Mesodermal cell (in vitro differentiated cells): ENCODE results near the gene SYNJ1.

Experiments
- H3K27ac ChIP-seq: 2 replicates; pipeline ENCODE4 v1.7.0; 2013; ENCODE audit warnings: mild to moderate bottlenecking, low read depth, low read length, moderate library complexity; ENCODE audit not compliant: severe bottlenecking
- H3K36me3 ChIP-seq: 2 replicates; pipeline ENCODE4 v1.7.1; 2013; ENCODE audit warnings: mild to moderate bottlenecking, low read length, moderate library complexity; ENCODE audit not compliant: control insufficient read depth, insufficient read depth
- H3K4me1 ChIP-seq: one replicate; pipeline ENCODE4 v1.7.1; 2013; ENCODE audit warnings: mild to moderate bottlenecking, low read length; ENCODE audit not compliant: insufficient read depth, control insufficient read depth, poor library complexity, severe bottlenecking
- H3K4me3 ChIP-seq: 2 replicates; pipeline ENCODE4 v1.7.0; 2013; ENCODE audit warnings: low read length, control low read depth, mild to moderate bottlenecking; ENCODE audit not compliant: insufficient read depth, poor library complexity, severe bottlenecking; ENCODE audit errors: extremely low read depth
- H3K9me3 ChIP-seq: 2 replicates; pipeline ENCODE4 v1.7.1; 2013; ENCODE audit warnings: mild to moderate bottlenecking, low read length, moderate library complexity; ENCODE audit not compliant: control insufficient read depth
- WGBS, 2 experiments: methylation state at CpG; one replicate each; pipeline ENCODE4 v1.1.5; 2013; ENCODE audit warnings: missing lambda C conversion rate in 2 of 2; ENCODE audit not compliant: insufficient coverage in 2 of 2; 5-methylcytosine and 5-hydroxymethylcytosine counted together

SYNJ1 gene

GRCh38 chr21:32595431-32595830, 132.4 kb downstream of the SYNJ1 start:
- Histone ChIP-seq H3K4me3 (no peak overlapping the region), H3K27ac (no peak overlapping the region), H3K36me3 (peaks cover 25% of the 10 kb centered on the region), H3K4me1 (no peaks in the 10 kb centered on the region), H3K9me3 (no peaks in the 10 kb centered on the region)
- 91 to 92% methylated on average over 10 to 11 of the region's 11 CpGs for WGBS, 2 experiments

GRCh38 chr21:32593690-32594089, 134.1 kb downstream of the SYNJ1 start:
- WGBS, 2 experiments, result 100% methylated on average over 3 of the region's 8 CpGs; no CpG with 5 or more reads in 1 of the 2 experiments
- H3K36me3 ChIP-seq, result peaks cover 8% of the 10 kb centered on the region
- no peaks in the 10 kb centered on the region for H3K4me1 ChIP-seq
- H3K27ac ChIP-seq, result no peak overlapping the region
- no peak overlapping the region for H3K4me3 ChIP-seq
- no peaks in the 10 kb centered on the region for H3K9me3 ChIP-seq

DNA sequence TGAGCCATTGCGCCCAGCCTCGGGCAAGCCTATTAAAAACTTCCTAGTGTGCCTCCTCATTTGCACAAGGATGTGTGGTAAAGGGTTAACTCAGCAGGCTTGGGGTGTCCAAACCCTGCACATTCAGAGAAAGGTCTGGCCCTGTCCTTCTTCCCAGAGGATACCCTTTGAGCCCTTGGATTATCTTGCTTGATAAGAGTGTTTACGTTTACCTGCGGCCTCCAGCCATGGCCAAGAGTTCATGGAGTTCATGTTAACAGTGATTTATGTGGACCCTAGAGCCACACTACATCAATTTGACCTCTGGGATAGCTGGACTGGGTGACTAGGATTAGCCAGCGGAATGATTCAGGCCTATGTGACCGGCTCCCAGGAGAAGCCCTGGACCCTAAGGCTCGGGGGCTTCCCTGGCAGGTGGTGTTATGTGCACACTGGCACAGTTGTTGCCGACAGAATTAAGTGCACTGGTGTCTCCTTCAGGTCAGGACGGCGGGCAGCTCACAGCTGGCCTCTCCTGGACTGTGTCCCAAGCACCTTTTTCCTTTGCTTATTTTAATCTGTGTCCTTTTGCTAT, 134.8 kb downstream of the SYNJ1 start:
- no peaks in the 10 kb centered on the region for H3K9me3 ChIP-seq
- 85 to 93% methylated on average over 8 of the region's 10 CpGs for WGBS, 2 experiments
- H3K36me3 ChIP-seq, result peaks cover 3% of the 10 kb centered on the region
- no peak overlapping the region for H3K4me3 ChIP-seq
- H3K27ac ChIP-seq, result no peak overlapping the region
- no peaks in the 10 kb centered on the region for H3K4me1 ChIP-seq

DNA sequence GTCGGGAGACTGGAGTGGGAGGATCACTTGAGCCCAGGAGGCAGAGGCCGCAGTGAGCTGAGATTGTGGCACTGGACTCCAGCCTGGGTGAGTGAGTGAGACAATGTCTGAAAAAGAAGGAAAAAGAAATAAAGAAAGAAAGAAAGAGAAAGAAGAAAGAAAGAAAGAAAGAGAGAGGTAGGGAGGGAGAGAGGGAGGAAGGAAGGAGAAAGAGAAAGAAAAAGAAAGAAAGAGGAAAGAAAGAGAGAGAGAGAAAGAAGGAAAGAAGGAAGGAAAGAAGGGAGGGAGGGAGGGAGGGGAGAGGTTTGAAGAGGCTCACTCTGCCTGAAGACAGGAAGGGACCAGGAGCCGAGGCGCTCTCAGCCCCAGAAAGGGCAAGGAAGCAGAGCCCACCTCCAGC, 137.7 kb downstream of the SYNJ1 start:
- no peaks in the 10 kb centered on the region for H3K9me3 ChIP-seq
- H3K27ac ChIP-seq, result no peak overlapping the region
- no peaks in the 10 kb centered on the region for H3K36me3 ChIP-seq
- WGBS, 2 experiments, result 68 to 87% methylated on average over 3 to 4 of the region's 4 CpGs
- no peaks in the 10 kb centered on the region for H3K4me1 ChIP-seq
- no peak overlapping the region for H3K4me3 ChIP-seq

- Histone ChIP-seq H3K9me3 (no peaks in the 10 kb centered on the region), H3K27ac (no peak overlapping the region), H3K36me3 (no peaks in the 10 kb centered on the region), H3K4me3 (no peak overlapping the region), H3K4me1 (no peaks in the 10 kb centered on the region)
- 90% methylated on average over 2 of the region's 5 CpGs for WGBS, 2 experiments
These were observed 140.2 kb downstream of the SYNJ1 start for GRCh38 chr21:32587651-32588050.

DNA sequence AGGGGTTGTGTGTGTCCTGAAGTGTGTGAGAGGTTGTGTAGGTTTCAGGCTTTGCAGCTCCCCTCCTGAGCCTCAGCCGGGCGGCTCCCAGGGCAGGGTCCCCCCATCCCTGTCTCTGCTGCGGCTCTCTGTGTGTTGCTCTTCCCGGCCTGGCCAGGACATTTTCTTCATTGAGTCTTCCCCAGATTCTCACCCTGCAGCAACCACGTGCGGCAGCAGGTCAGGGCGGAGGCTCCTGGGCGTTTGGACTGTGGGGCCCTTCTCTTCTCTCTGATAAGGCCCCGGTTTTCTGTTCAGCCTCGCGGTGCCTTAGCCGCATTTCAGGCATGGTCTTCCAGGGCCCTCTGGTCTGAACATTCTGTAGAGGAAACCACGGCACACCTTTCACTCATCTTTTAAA, 140.7 kb downstream of the SYNJ1 start:
- Histone ChIP-seq H3K4me1 (no peaks in the 10 kb centered on the region), H3K36me3 (no peaks in the 10 kb centered on the region), H3K27ac (no peak overlapping the region), H3K4me3 (no peak overlapping the region), H3K9me3 (no peaks in the 10 kb centered on the region)
- WGBS, 2 experiments, result 82 to 89% methylated on average over 9 to 12 of the region's 13 CpGs

- no peaks in the 10 kb centered on the region for H3K36me3 ChIP-seq
- no peak overlapping the region for H3K27ac ChIP-seq
- 92 to 93% methylated on average over 8 to 9 of the region's 9 CpGs for WGBS, 2 experiments
- H3K4me1 ChIP-seq, result no peaks in the 10 kb centered on the region
- H3K4me3 ChIP-seq, result no peak overlapping the region
- no peaks in the 10 kb centered on the region for H3K9me3 ChIP-seq
These were observed 141.8 kb downstream of the SYNJ1 start for GRCh38 chr21:32585970-32586369.

GRCh38 chr21:32585042-32585710, 142.6 kb downstream of the SYNJ1 start, which contains the start of gene TCP10L:
TSS of gene TCP10L (minus strand) at chr21:32585523. CDS start at chr21:32584304, 1,219 bp downstream.
- Histone ChIP-seq H3K9me3 (no peaks in the 10 kb centered on the region), H3K4me3 (no peak within 1 kb of the TSS), H3K27ac (no peak within 1 kb of the TSS), H3K4me1 (no peaks in the 10 kb centered on the region), H3K36me3 (no peaks in the 10 kb centered on the region)
- 84 to 87% methylated on average over 15 to 17 of the region's 17 CpGs for WGBS, 2 experiments

- Histone ChIP-seq H3K9me3 (no peaks in the 10 kb centered on the region), H3K4me1 (no peaks in the 10 kb centered on the region), H3K27ac (no peak overlapping the region), H3K4me3 (no peak overlapping the region), H3K36me3 (no peaks in the 10 kb centered on the region)
- 64 to 91% methylated on average over 5 to 6 of the region's 8 CpGs for WGBS, 2 experiments
These were observed 143.3 kb downstream of the SYNJ1 start for GRCh38 chr21:32584472-32584871.

DNA sequence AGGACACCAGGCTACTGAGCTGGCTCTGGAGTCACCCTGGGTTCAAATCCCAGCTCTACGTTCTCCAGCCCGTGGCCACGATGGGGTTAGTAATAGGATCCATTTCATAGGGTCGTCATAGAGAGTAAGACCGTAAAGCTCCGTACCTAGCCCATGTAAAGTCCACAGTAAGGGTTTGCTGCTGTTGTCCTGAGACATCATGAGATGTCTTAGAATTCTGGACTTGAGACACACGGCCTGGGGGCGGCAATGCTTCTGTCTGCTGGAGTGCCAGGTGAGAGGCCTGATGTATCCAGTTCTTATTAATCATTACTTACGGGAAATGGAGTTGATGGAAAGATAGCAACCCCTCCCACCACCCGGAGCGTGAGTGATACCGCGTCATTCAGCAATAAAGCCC, 146.1 kb downstream of the SYNJ1 start:
- WGBS, 2 experiments, result 92 to 96% methylated on average over 11 to 12 of the region's 13 CpGs
- Histone ChIP-seq H3K36me3 (no peaks in the 10 kb centered on the region), H3K4me1 (no peaks in the 10 kb centered on the region), H3K9me3 (no peaks in the 10 kb centered on the region), H3K4me3 (no peak overlapping the region), H3K27ac (no peak overlapping the region)

GRCh38 chr21:32580949-32581348, 146.9 kb downstream of the SYNJ1 start:
- no peaks in the 10 kb centered on the region for H3K36me3 ChIP-seq
- H3K9me3 ChIP-seq, result no peaks in the 10 kb centered on the region
- WGBS, 2 experiments, result 97 to 98% methylated on average over 8 of the region's 13 CpGs
- H3K4me1 ChIP-seq, result no peaks in the 10 kb centered on the region
- H3K4me3 ChIP-seq, result no peak overlapping the region
- no peak overlapping the region for H3K27ac ChIP-seq
